Measurements from ENCODE around the gene CALR. TPM values are rescaled to one million over a fixed set of nuclear protein-coding genes. Genes with fewer than 3 reads are reported as not detected.
A peak's percentile ranks its signal among the peaks of the same experiment; 100 is the strongest.
"Not testable (repeated sequence)": the region's sequence is repeated elsewhere in the genome, so short reads cannot be mapped to it uniquely, and the experiment has no call there.

CALR gene
- total and polyA plus RNA-seq, 12 donors = 224 to 1,489 (median 613) TPM

- Histone ChIP-seq H3K9me3 (replicated peaks in 1 of 3) (no peaks in the 10 kb centered on the region), H3K27me3 (no peaks in the 10 kb centered on the region), H3K36me3 (replicated peaks in 1 of 2) (peaks cover 0 to 70% of the 10 kb centered on the region in 2 donors), H3K4me1 (replicated peaks in 1 of 2) (peaks cover 8 to 28% of the 10 kb centered on the region in 2 donors), H3K27ac (no peak overlapping the region), H3K4me3 (no peak overlapping the region)
- 83 to 87% (median 86%) methylated on average over 21 to 28 of the region's 28 CpGs for WGBS, 4 donors
- intact Hi-C loops (cut with DNase I) = no loop called here
- peak in 1 of 7 donors; percentile 51 for DNase-seq
- TF ChIP-seq CTCF (IDR thresholded peaks at IDR 0.05) = no peak
- TF ChIP-seq POLR2A (IDR thresholded peaks at IDR 0.05) = no peak
Observed at GRCh38 chr19:12947702-12948611, 9.5 kb downstream of the CALR start.

- H3K4me3 ChIP-seq = no peak overlapping the region
- H3K27me3 ChIP-seq = no peaks in the 10 kb centered on the region
- H3K27ac ChIP-seq = no peak overlapping the region
- DNase-seq = peak in 1 of 7 donors; percentile 36
- peaks cover 15 to 32% of the 10 kb centered on the region in 2 donors for H3K4me1 ChIP-seq (replicated peaks in 1 of 2)
- WGBS, 4 donors = 75 to 90% (median 86%) methylated on average over 8 to 30 of the region's 30 CpGs
- intact Hi-C loops (cut with DNase I) = no loop called here
- peaks cover 0 to 68% of the 10 kb centered on the region in 2 donors for H3K36me3 ChIP-seq (replicated peaks in 1 of 2)
- TF ChIP-seq POLR2A (IDR thresholded peaks at IDR 0.05) (no peak), CTCF (IDR thresholded peaks at IDR 0.05) (no peak)
- no peaks in the 10 kb centered on the region for H3K9me3 ChIP-seq (replicated peaks in 1 of 3)
Observed at GRCh38 chr19:12948612-12949362, 10.4 kb downstream of the CALR start.

- intact Hi-C loops (cut with DNase I) = no loop called here
- H3K9me3 ChIP-seq (replicated peaks in 1 of 3) = no peaks in the 10 kb centered on the region
- TF ChIP-seq CTCF (IDR thresholded peaks at IDR 0.05) (no peak), POLR2A (IDR thresholded peaks at IDR 0.05) (no peak)
- no peak overlapping the region for H3K4me3 ChIP-seq
- H3K27ac ChIP-seq = no peak overlapping the region
- peak in 1 of 7 donors; percentile 35 for DNase-seq
- WGBS, 4 donors = 74 to 80% (median 75%) methylated on average over 8 to 16 of the region's 16 CpGs
- H3K27me3 ChIP-seq = no peaks in the 10 kb centered on the region
- peaks cover 15 to 41% of the 10 kb centered on the region in 2 donors for H3K4me1 ChIP-seq (replicated peaks in 1 of 2)
- peaks cover 0 to 69% of the 10 kb centered on the region in 2 donors for H3K36me3 ChIP-seq (replicated peaks in 1 of 2)
Observed at GRCh38 chr19:12949363-12950283, 11.2 kb downstream of the CALR start.

- peak overlapping the region; percentile 60 to 90 (median 74) for H3K27ac ChIP-seq
Observed at GRCh38 chr19:12952050-12952449, 13.6 kb downstream of the CALR start.

More at GRCh38 chr19:12952050-12952449, 13.6 kb downstream of the CALR start:
- H3K27me3 ChIP-seq; intact Hi-C loops (cut with DNase I); H3K9me3 ChIP-seq (replicated peaks in 1 of 3); H3K4me3 ChIP-seq; DNase-seq: not testable (repeated sequence)
- Histone ChIP-seq H3K36me3 (replicated peaks in 1 of 2) (peaks cover 0 to 68% of the 10 kb centered on the region in 2 donors), H3K4me1 (replicated peaks in 1 of 2) (peaks cover 24 to 52% of the 10 kb centered on the region in 2 donors)
- 80 to 91% (median 89%) methylated on average over 6 of the region's 6 CpGs for WGBS, 4 donors

Measured in adrenal gland (tissue), 12 donors.